Vagina (tissue), 2 donors: Measurements from ENCODE around the gene PTPRN2. TPM values are rescaled to one million over a fixed set of nuclear protein-coding genes. Genes with fewer than 3 reads are reported as not detected.

Experiments used
- DNase-seq, 2 donors: peaks; one replicate each; pipeline ENCODE4 v3.0.0-alpha.2; 2017; ENCODE audit errors: extremely low spot score in 2 of 2
- H3K27ac ChIP-seq: fragments of 200-600 bp; sonication (generic); one replicate; pipeline ENCODE4 v1.5.1; 2019
- H3K27me3 ChIP-seq: fragments of 200-600 bp; sonication (generic); one replicate; pipeline ENCODE4 v1.5.1; 2019
- H3K36me3 ChIP-seq, 2 donors: fragments of 200-600 bp; sonication (generic); one replicate each; pipeline ENCODE4 v1.5.1; 2017 to 2019
- H3K4me1 ChIP-seq: fragments of 200-600 bp; sonication (generic); one replicate; pipeline ENCODE4 v1.5.1; 2019
- H3K4me3 ChIP-seq, 2 donors: fragments of 200-600 bp; sonication (generic); 1 replicate in 1 of 2; 2 replicates in 1 of 2; pipeline ENCODE4 v1.5.1; 2016 to 2019
- H3K9me3 ChIP-seq: fragments of 200-600 bp; sonication (generic); one replicate; pipeline ENCODE4 v1.5.1; 2019
- CTCF ChIP-seq, 3 experiments: fragments of 450-650 bp in 2 of 3; fragments of 200-600 bp in 1 of 3; sonication (generic) in 1 of 3; IDR thresholded peaks; one replicate each; pipeline ENCODE4 v1.5.1; 2017 to 2019; ENCODE audit warnings: antibody characterized with exemption in 3 of 3, mild to moderate bottlenecking in 2 of 3, moderate library complexity in 2 of 3
- POLR2A ChIP-seq, 2 donors: fragments of 450-650 bp; IDR thresholded peaks; one replicate each; pipeline ENCODE4 v1.6.1; 2017; ENCODE audit warnings: antibody characterized with exemption in 2 of 2, mild to moderate bottlenecking in 2 of 2, moderate library complexity in 2 of 2
- POLR2AphosphoS5 ChIP-seq, 2 donors: sonication (generic); formaldehyde crosslinking; IDR thresholded peaks; one replicate each; pipeline ENCODE4 v1.9.0; 2017; ENCODE audit warnings: antibody characterized with exemption in 2 of 2, mild to moderate bottlenecking in 2 of 2, low read depth in 1 of 2; ENCODE audit not compliant: insufficient read depth in 1 of 2
- intact Hi-C: fragments of 100-400 bp; cut with DNase I; formaldehyde crosslinking; loops from one replicate; pipeline ENCODE4 v1.15.1; 2023
- total RNA-seq: library from RNA; depleted of rRNA; stranded (reverse); fragments of >200 nt; gene quantifications from one replicate; pipeline ENCODE4 v1.2.3, GENCODE V29; 2016

PTPRN2 gene
- total RNA-seq, 1 donor from 2014 or later: 7.4 TPM

- Histone ChIP-seq H3K9me3 (no peaks in the 10 kb centered on the region), H3K4me3 (no peak overlapping the region), H3K36me3 (no peaks in the 10 kb centered on the region), H3K27me3 (no peaks in the 10 kb centered on the region), H3K4me1 (no peaks in the 10 kb centered on the region), H3K27ac (no peak overlapping the region)
- intact Hi-C loops: no loop called here
- no peak for TF ChIP-seq POLR2A (IDR thresholded peaks at IDR 0.05)
- TF ChIP-seq CTCF (IDR thresholded peaks at IDR 0.05): no peak
- TF ChIP-seq POLR2AphosphoS5 (IDR thresholded peaks at IDR 0.05; ENCODE audit: insufficient read depth in 1 of 2, low read depth in 1 of 2): no peak
- no peak for DNase-seq
These were observed 768.2 kb downstream of the PTPRN2 start for GRCh38 chr7:157819455-157819807.

- Histone ChIP-seq H3K27me3 (no peaks in the 10 kb centered on the region), H3K4me1 (no peaks in the 10 kb centered on the region), H3K36me3 (no peaks in the 10 kb centered on the region), H3K9me3 (no peaks in the 10 kb centered on the region), H3K27ac (no peak overlapping the region), H3K4me3 (no peak overlapping the region)
- TF ChIP-seq POLR2A (IDR thresholded peaks at IDR 0.05) (no peak), CTCF (IDR thresholded peaks at IDR 0.05) (no peak), POLR2AphosphoS5 (IDR thresholded peaks at IDR 0.05; ENCODE audit: insufficient read depth in 1 of 2, low read depth in 1 of 2) (no peak)
- intact Hi-C loops: no loop called here
- DNase-seq: no peak
These were observed 768.7 kb downstream of the PTPRN2 start for GRCh38 chr7:157818701-157819454.

GRCh38 chr7:157817944-157818700, 769.5 kb downstream of the PTPRN2 start:
- Histone ChIP-seq H3K36me3 (no peaks in the 10 kb centered on the region), H3K27me3 (no peaks in the 10 kb centered on the region), H3K4me3 (no peak overlapping the region), H3K9me3 (no peaks in the 10 kb centered on the region), H3K27ac (no peak overlapping the region), H3K4me1 (no peaks in the 10 kb centered on the region)
- no peak for DNase-seq
- TF ChIP-seq POLR2AphosphoS5 (IDR thresholded peaks at IDR 0.05; ENCODE audit: insufficient read depth in 1 of 2, low read depth in 1 of 2): no peak
- TF ChIP-seq POLR2A (IDR thresholded peaks at IDR 0.05): no peak
- no peak for TF ChIP-seq CTCF (IDR thresholded peaks at IDR 0.05)
- intact Hi-C loops: no loop called here

GRCh38 chr7:157817433-157817832, 770.2 kb downstream of the PTPRN2 start:
- intact Hi-C loops: no loop called here
- Histone ChIP-seq H3K27me3 (no peaks in the 10 kb centered on the region), H3K4me1 (no peaks in the 10 kb centered on the region), H3K4me3 (no peak overlapping the region), H3K36me3 (no peaks in the 10 kb centered on the region), H3K9me3 (no peaks in the 10 kb centered on the region), H3K27ac (no peak overlapping the region)
- TF ChIP-seq CTCF (IDR thresholded peaks at IDR 0.05): no peak
- no peak for TF ChIP-seq POLR2AphosphoS5 (IDR thresholded peaks at IDR 0.05; ENCODE audit: insufficient read depth in 1 of 2, low read depth in 1 of 2)
- TF ChIP-seq POLR2A (IDR thresholded peaks at IDR 0.05): no peak
- no peak for DNase-seq
